GM12872 (cell line): ENCODE results near the gene FEV.

ENCODE experiments used
- CTCF ChIP-seq: IDR thresholded peaks from 3 replicates; pipeline ENCODE4 v1.5.1; 2011; ENCODE audit warnings: low read depth, mild to moderate bottlenecking, low read length, moderate library complexity; ENCODE audit not compliant: insufficient read depth

FEV gene

GRCh38 chr2:219027511-219028055 lies 42.6 kb upstream of the FEV start:
- TF ChIP-seq CTCF = no peak

- TF ChIP-seq CTCF = no peak
These were observed 42.0 kb upstream of the FEV start for GRCh38 chr2:219026946-219027345.

- TF ChIP-seq CTCF = no peak
These were observed 40.9 kb upstream of the FEV start for GRCh38 chr2:219025637-219026585.

- no peak for TF ChIP-seq CTCF
These were observed 39.1 kb upstream of the FEV start for GRCh38 chr2:219024059-219024458.

- TF ChIP-seq CTCF = no peak
These were observed 38.1 kb upstream of the FEV start for GRCh38 chr2:219023045-219023605.

GRCh38 chr2:219022616-219023015 lies 37.6 kb upstream of the FEV start:
- no peak for TF ChIP-seq CTCF

- TF ChIP-seq CTCF = no peak
These were observed 37.1 kb upstream of the FEV start for GRCh38 chr2:219022041-219022440.
